Endothelial cell (in vitro differentiated cells): Measurements from ENCODE around the gene ACOXL. TPM values are rescaled to one million over a fixed set of nuclear protein-coding genes. Genes with fewer than 3 reads are reported as not detected.

Experiments used
- DNase-seq: peaks from one replicate; pipeline ENCODE4 v3.0.0; 2021; ENCODE audit warnings: low spot score
- H3K27ac Mint-ChIP-seq: one replicate; pipeline ENCODE4 v1.8.0; 2021; ENCODE audit warnings: mixed read lengths, inconsistent platforms; ENCODE audit not compliant: unreplicated experiment
- H3K27me3 Mint-ChIP-seq: one replicate; pipeline ENCODE4 v1.8.0; 2021; ENCODE audit warnings: mild to moderate bottlenecking, moderate library complexity, mixed read lengths, inconsistent platforms; ENCODE audit not compliant: unreplicated experiment
- H3K36me3 Mint-ChIP-seq: one replicate; pipeline ENCODE4 v1.8.0; 2021; ENCODE audit warnings: mild to moderate bottlenecking, low read depth, mixed read lengths, inconsistent platforms; ENCODE audit not compliant: unreplicated experiment
- H3K4me1 Mint-ChIP-seq: one replicate; pipeline ENCODE4 v1.8.0; 2021; ENCODE audit warnings: mild to moderate bottlenecking, mixed read lengths, inconsistent platforms; ENCODE audit not compliant: unreplicated experiment
- H3K4me3 Mint-ChIP-seq: one replicate; pipeline ENCODE4 v1.8.0; 2021; ENCODE audit warnings: mild to moderate bottlenecking, mixed read lengths, inconsistent platforms; ENCODE audit not compliant: unreplicated experiment
- H3K9me3 Mint-ChIP-seq: one replicate; pipeline ENCODE4 v1.8.0; 2021; ENCODE audit warnings: mixed read lengths, inconsistent platforms; ENCODE audit not compliant: unreplicated experiment
- CTCF ChIP-seq: fragments of 200-600 bp; sonication (generic); IDR thresholded peaks from one replicate; pipeline ENCODE4 v1.5.0; 2021; ENCODE audit warnings: antibody characterized with exemption; ENCODE audit not compliant: unreplicated experiment
- total RNA-seq: library from RNA; stranded (reverse); fragmentation: NEBNext Ultra II Directional; extraction: Animal tissue kit (Norgen Biotek cat#: 25700); gene quantifications from one replicate; pipeline ENCODE4 v1.2.1, GENCODE V29; 2021; ENCODE audit not compliant: unreplicated experiment

The ACOXL gene
- total RNA-seq, 1 donor from 2014 or later: 0.44 TPM

GRCh38 chr2:111126581-111126980 is 394.2 kb downstream of the ACOXL start:
- Mint-ChIP-seq H3K36me3 (peaks cover 29% of the 10 kb centered on the region), H3K27ac (no peak overlapping the region), H3K4me1 (peaks cover 3% of the 10 kb centered on the region), H3K27me3 (peaks cover 7% of the 10 kb centered on the region), H3K4me3 (no peak overlapping the region), H3K9me3 (no peaks in the 10 kb centered on the region)
- TF ChIP-seq CTCF: no peak
- no peak for DNase-seq

- Mint-ChIP-seq H3K4me3 (no peak overlapping the region), H3K27me3 (peaks cover 7% of the 10 kb centered on the region), H3K27ac (no peak overlapping the region), H3K9me3 (no peaks in the 10 kb centered on the region), H3K36me3 (peaks cover 29% of the 10 kb centered on the region), H3K4me1 (peaks cover 3% of the 10 kb centered on the region)
- no peak for TF ChIP-seq CTCF
- DNase-seq: no peak
These were observed 395.0 kb downstream of the ACOXL start for GRCh38 chr2:111127351-111127750.

GRCh38 chr2:111128096-111128495 is 395.7 kb downstream of the ACOXL start:
- no peaks in the 10 kb centered on the region for H3K9me3 Mint-ChIP-seq
- no peak for DNase-seq
- peaks cover 3% of the 10 kb centered on the region for H3K4me1 Mint-ChIP-seq
- H3K4me3 Mint-ChIP-seq: no peak overlapping the region
- peaks cover 29% of the 10 kb centered on the region for H3K36me3 Mint-ChIP-seq
- H3K27me3 Mint-ChIP-seq: peaks cover 6% of the 10 kb centered on the region
- no peak overlapping the region for H3K27ac Mint-ChIP-seq
- TF ChIP-seq CTCF: no peak

GRCh38 chr2:111133603-111134002 is 401.2 kb downstream of the ACOXL start:
- no peak for TF ChIP-seq CTCF
- DNase-seq: no peak
- peaks cover 21% of the 10 kb centered on the region for H3K4me1 Mint-ChIP-seq
- no peak overlapping the region for H3K27ac Mint-ChIP-seq
- H3K36me3 Mint-ChIP-seq: peaks cover 27% of the 10 kb centered on the region
- H3K9me3 Mint-ChIP-seq: no peaks in the 10 kb centered on the region
- no peaks in the 10 kb centered on the region for H3K27me3 Mint-ChIP-seq
- H3K4me3 Mint-ChIP-seq: no peak overlapping the region

- Mint-ChIP-seq H3K4me1 (peaks cover 21% of the 10 kb centered on the region), H3K4me3 (no peak overlapping the region), H3K9me3 (no peaks in the 10 kb centered on the region), H3K27me3 (no peaks in the 10 kb centered on the region), H3K36me3 (peaks cover 23% of the 10 kb centered on the region), H3K27ac (no peak overlapping the region)
- TF ChIP-seq CTCF: peak; percentile 65
- DNase-seq: no peak
These were observed 401.7 kb downstream of the ACOXL start for GRCh38 chr2:111134055-111134454.
